Uterus (tissue), 2 donors: ENCODE measurements around the gene SRRM5.

Experiments used
- POLR2A ChIP-seq, 2 donors: fragments of 450-650 bp; IDR thresholded peaks; one replicate each; pipeline ENCODE4 v1.6.1; 2016; ENCODE audit warnings: antibody characterized with exemption in 2 of 2, mild to moderate bottlenecking in 1 of 2, moderate library complexity in 1 of 2
- TF ChIP-seq, protein P1 (sequence below), 4 experiments: fragments of 200-600 bp in 2 of 4; fragments of 450-650 bp in 2 of 4; sonication (generic) in 2 of 4; IDR thresholded peaks; one replicate each; pipeline ENCODE4 v1.5.1; 2016 to 2019; ENCODE audit warnings: antibody characterized with exemption in 4 of 4, mild to moderate bottlenecking in 2 of 4, moderate library complexity in 1 of 4

DNA sequence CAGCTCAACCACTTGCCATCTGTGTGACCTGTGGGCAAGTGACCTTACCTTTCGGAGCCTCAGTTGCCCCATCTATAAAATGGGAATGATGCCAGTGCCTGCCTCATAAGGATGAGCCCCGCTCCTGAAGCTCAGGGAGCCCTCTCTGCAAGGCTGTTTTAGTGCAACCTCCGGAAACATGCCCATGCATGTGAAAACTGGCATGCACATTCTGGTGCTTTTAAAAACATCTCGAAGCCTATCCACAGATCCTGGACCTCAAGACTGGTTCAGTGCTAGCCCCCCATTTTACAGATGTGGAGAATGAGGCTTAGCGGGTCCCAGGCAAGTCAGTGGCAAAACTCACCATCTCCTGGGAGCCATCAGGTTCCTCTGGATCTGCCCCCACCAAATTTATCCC, 22.2 kb downstream of the SRRM5 start:
- no peak for TF ChIP-seq POLR2A (IDR thresholded peaks at IDR 0.05)
- TF ChIP-seq, protein P1, sequence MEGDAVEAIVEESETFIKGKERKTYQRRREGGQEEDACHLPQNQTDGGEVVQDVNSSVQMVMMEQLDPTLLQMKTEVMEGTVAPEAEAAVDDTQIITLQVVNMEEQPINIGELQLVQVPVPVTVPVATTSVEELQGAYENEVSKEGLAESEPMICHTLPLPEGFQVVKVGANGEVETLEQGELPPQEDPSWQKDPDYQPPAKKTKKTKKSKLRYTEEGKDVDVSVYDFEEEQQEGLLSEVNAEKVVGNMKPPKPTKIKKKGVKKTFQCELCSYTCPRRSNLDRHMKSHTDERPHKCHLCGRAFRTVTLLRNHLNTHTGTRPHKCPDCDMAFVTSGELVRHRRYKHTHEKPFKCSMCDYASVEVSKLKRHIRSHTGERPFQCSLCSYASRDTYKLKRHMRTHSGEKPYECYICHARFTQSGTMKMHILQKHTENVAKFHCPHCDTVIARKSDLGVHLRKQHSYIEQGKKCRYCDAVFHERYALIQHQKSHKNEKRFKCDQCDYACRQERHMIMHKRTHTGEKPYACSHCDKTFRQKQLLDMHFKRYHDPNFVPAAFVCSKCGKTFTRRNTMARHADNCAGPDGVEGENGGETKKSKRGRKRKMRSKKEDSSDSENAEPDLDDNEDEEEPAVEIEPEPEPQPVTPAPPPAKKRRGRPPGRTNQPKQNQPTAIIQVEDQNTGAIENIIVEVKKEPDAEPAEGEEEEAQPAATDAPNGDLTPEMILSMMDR (IDR thresholded peaks at IDR 0.05), result no peak
